NCI-H2196 (cell line): ENCODE measurements around the gene INSC.

ENCODE experiments used
- DNase-seq: peaks from one replicate; lab custom pipeline; 2025; ENCODE audit not compliant: unreplicated experiment; lab: John Stamatoyannopoulos, UW

Gene INSC

GRCh38 chr11:15182372-15182771 is 67.6 kb downstream of the INSC start:
- DNase-seq = no peak

DNA sequence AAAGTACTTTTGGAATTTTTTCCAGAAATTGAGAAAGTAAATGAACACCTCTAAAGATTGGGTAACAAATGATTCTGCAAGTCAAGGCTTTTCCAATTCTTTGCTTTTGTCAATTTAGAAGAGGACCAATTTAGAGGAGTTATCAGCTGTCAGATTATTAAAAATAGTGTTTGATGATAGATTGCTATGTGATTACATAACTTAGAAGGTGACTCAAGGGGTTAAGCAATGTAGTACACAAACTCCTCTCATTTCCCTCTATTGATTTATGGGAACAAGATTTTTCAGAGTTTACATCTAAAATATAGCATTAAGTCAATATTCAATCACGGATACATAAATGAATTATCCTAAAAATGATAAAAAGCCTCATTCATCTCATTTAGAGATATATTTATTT is 70.3 kb downstream of the INSC start:
- no peak for DNase-seq

DNA sequence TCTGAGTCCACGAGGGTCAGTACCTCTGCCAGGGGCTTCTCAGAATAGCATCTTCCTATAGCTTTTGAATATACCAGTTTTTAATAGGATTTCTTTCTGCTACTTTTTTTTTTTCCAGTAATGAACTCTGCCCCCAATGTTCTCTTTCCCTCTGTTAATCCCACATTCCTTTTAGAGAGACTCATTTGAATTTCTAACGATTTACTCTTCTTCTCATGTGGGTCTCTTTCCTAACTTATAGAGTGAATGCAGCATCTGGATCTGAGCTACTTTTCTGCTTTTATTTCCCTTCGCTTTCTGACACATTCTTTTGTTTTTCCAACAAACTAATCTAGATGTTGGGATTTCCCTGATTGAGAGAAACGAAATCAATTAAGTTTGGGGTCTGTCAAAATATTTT is 71.4 kb downstream of the INSC start:
- no peak for DNase-seq

DNA sequence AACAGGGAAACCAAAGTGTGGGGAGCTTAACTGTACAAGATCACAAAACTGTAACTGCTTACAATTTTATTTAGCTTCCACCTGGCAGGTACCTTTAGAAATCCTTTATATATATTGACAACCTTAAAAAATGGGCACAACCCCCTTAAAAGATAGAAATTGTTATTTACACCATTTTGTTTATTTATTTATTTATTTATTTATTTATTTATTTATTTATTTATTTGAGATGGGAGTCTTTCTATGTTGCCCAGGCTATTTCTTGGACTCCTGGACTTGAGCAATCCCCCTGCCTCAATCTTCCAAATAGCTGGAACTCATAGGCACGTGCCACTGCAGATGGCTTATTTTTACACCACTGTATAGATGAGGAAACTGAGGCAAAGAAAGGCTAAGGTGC is 74.5 kb downstream of the INSC start:
- DNase-seq = no peak

DNA sequence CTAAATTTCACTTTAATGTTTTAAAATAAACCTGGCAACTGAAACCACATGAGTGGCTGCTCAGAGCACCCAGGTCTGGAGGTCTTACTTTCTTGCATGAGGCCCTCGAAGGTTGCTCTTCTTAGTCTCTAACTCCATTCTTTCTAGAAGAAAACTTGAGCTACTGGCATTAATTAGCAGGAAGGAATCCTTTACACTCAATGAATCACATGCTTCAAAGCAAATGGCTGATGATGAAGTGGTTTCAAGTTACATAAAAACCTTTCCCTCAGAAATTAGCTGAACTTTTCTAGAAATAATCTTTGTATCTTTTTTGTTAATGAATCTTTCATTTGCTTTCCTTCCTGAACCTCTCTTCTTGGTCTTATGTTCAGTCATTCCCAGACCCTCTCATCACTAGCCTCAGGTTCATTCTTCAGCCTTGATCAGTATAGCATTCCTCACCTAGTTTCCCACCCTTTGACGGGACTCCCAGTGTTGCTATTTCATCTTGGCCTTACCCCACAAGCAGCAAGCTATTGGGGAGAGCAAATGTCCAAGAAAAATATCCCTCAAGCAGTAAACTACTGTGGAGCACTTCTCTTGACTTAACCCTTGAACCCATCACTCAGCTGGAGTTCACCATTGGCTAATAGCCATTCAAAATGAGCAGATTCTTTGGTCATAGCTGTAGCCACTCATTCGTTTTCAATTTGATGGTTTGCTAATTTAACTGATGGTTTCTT is 75.1 kb downstream of the INSC start:
- DNase-seq = no peak

DNA sequence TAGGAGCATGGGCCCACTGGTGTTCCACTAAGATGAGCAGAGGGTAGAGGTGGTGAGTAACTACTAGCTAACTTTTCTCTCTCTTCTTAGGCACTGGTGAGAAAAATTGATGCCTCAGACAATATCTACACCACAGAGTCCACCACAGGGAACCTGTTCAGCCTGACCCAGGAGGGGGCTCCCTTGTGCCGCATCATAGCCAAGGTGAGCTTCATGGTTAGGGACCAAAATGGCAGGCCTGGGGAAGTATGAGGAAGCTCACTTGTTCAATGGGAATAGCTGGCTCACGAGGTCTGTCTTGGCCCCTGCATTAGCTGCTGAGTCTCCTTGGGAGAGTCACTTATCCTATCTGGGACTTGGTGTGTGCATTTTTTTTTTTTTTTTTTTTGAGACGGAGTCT is 75.9 kb downstream of the INSC start:
- no peak for DNase-seq

DNA sequence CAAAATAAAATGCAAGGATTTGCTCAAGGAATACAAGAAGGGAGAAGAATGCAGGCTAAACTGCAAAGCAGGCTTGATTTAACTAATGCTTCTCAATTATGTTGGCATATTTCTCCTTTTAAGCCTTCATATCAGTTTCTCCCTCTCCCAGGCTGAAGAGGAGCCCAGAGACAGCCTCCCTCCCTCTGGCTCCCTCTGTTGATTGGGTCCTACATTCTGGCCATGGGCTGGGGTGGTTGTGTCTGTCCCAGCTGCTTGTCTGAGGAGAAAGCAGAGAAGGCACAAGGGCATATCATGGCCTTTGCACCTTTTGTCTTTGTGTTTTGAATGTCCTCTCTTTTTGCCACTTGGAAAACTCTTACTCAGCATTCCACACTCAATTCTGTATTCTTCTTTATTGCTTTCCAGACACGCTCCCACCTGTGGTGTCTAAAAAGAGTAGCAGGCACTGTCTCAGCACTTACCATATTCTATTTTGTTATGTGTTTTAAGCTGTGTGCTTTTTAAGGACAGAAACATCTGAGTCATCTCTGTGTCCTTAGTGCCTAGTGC is 77.4 kb downstream of the INSC start:
- no peak for DNase-seq

DNA sequence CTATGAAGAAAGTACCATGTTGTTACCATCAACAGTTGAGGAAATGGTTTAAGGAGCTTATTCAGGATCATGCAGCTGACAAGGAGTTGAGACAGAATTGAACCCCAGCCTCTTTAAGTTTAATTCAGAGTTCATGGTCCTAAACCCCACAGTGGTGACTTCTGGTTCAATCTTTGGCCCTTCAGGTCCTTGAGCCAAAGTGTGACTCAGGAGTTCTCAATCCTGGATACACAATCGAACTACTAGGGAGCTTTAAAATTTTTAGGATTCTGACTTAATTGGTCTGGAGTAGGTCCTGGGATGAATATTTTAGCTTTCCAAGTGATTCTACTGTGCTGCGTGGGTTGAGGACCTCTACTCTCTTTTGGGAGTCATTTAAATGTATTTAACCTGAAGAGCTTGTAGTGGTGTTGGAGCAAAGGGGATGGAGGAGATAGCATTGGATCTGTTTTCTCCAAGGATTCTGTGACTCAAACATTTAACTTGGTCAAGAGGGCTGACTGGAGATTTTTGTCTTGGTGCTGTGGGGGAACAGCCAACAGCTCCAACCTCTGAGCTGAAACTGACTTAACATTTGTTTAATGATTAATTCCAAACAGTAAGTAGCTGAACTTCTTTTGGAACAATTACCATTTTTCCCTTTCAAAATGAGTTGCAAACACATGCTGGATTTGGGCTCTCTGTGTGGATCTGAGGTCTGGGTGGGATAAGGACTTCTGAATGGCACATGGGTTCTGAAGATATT is 80.1 kb downstream of the INSC start:
- no peak for DNase-seq

DNA sequence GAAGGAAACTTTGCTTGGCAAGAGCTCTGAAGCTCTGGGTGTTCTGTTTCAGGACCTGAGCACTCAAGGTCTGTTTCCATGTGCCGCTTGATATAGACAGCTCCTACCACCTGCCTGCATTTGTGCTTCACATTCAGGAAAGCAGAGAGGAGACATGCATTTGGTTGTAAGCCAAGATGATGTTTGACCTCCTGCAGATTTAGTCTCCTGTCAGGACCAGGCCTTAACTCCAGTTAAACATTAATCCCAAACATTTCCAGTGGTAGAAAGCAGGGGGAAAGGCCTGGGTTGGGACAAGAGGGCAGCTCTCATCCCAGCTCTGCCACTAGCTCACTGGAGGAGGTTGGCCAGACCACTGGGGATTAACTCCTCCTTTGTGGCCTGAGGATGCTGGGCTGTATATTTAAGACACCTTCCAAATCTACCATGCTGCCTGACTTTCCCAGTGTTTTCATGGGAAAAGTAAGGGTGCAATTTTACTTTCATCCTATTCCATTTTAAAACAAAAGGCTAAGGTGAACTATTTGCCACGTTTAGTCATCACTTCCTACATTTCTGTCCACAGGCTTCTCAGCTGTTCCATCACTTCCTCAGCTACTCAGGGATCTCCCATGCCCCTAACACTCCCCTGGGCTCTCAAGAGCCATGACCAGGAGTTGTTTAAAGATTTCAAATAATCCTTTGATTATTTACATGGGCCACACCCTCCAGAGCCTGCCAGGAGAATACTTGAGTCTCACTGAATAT is 80.9 kb downstream of the INSC start:
- no peak for DNase-seq

- no peak for DNase-seq
Observed at GRCh38 chr11:15196704-15197103, 82.0 kb downstream of the INSC start.

DNA sequence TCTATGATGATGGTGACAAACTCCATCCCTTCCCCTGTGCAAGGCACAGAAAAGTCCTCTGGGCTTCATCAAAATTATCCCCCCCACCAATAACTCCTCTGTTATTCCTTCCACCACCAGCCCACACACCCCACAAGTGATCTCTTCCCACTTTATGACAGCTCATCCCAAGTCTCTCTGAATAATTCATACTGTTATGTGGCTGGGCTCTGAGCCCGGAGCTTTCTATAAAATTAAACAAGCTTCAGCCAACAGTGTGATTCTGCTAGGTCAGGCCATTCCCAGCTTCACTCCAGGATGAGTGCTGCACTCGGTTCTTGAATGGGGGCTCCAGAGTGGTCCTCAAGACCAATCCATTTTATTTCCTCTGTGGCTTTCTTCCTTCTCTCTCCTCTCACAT is 83.0 kb downstream of the INSC start:
- DNase-seq = no peak

- no peak for DNase-seq
Observed at GRCh38 chr11:15198284-15198683, 83.6 kb downstream of the INSC start.

DNA sequence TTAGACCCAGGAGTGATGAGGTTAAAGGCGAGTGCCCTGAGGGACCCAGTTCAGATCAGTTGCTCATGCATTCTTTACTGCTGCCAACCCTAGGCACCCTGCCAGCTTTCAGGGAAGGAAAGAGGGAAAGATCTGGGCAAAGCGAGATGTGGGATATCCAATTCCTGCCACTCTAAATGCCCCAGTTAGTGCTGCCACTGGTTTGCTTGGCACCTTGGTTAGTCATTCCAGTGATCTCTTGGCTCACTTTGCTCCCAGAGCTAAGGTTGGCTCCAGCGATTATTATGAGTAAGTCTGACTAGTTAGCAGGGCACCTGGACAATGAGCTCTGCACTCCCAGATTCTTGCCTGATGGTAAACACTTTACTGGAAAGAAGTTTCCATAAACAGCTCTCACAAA is 85.0 kb downstream of the INSC start:
- peak; percentile 55 for DNase-seq

- no peak for DNase-seq
Observed at GRCh38 chr11:15200696-15201095, 86.0 kb downstream of the INSC start.

DNA sequence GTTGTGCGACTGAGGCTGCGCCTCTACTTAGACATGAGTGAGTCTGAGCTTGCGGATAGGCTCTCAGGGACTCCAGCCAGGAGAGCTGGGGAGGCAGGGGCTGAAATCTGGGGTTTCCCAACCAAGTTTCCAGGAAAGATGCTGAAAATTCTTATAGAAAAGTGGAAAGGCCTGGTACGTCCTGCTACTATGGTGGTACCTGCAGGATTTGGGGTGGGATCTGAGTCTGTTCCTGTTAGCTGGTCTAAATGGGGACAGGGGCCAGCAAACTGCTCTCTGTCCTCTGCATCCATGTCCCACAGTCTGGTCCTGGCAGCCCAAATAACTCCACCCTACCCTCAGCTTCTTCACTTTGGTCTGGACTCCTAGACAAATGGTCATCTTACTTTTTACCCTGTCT is 86.9 kb downstream of the INSC start:
- no peak for DNase-seq

- no peak for DNase-seq
Observed at GRCh38 chr11:15202626-15203025, 87.9 kb downstream of the INSC start.

- no peak for DNase-seq
Observed at GRCh38 chr11:15204711-15205110, 90.0 kb downstream of the INSC start.

- DNase-seq = no peak
Observed at GRCh38 chr11:15206791-15207190, 92.1 kb downstream of the INSC start.

DNA sequence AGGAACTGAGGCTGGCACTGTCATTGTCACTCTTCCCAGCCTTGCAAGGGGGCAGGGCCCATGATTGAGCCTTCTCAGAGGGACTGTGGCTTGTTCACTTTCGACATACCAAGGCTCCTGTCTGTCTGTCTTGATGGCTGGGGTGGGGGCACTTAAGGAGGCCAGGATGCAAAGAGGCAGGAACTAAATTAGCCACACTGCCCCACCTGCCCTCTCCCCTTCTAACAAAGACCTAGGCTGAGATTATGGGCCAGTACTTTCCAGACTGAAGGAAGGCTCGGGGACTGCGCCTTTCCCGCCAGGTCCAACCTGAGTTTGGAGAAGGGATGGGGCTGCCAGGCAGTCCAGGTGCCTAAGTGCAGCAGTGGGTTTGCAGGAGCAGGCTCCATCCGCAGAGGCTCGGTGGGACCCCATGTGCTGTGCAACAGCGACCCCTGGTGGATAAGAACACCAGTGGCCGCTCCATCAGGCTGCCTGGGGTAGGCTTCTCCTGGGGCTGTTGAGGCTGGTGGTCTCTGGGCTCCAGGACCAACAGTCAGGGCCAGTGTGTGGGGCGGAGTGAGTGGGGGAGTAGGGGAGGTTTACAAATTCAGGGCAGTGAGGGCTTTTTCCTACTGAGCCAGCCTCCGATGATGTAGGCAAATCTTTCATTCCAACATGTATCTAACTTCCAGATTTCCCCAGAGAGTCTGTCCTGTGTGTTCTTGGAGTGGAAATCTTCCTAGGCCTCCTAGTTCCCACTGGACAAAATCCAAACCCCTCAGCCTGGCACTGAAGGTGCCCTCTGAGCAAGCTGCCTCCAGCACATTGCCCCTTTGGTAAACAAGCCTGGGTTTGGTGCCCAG is 93.9 kb downstream of the INSC start:
- peak; percentile 64 for DNase-seq

GRCh38 chr11:15212876-15213275 is 98.2 kb downstream of the INSC start:
- no peak for DNase-seq
